GM10248 (cell line): ENCODE measurements around the gene OR6C76.
"Not testable (repeated sequence)": the region's sequence is repeated elsewhere in the genome, so short reads cannot be mapped to it uniquely, and the experiment has no call there.

Source experiments
- CTCF ChIA-PET: fragments of 300-600 bp; sonication (Branson Sonifier 250); formaldehyde crosslinking; extraction: SDS; loops from one replicate; lab custom pipeline; 2021; ENCODE audit warnings: antibody characterized with exemption; lab: Yijun Ruan, JAX
- POLR2A ChIA-PET: fragments of 350-650 bp; sonication (Branson Sonifier 250); formaldehyde crosslinking; extraction: SDS; loops from one replicate; lab custom pipeline; 2020; ENCODE audit warnings: antibody characterized with exemption; lab: Yijun Ruan, JAX
- DNase-seq: peaks from one replicate; pipeline ENCODE4 v3.0.0; 2012; ENCODE audit errors: extremely low spot score
- CTCF ChIP-seq: IDR thresholded peaks from 2 replicates; pipeline ENCODE4 v1.5.1; 2012; ENCODE audit warnings: mild to moderate bottlenecking, low read depth; ENCODE audit errors: extremely low read depth, missing control alignments, control extremely low read depth

OR6C76 gene

DNA sequence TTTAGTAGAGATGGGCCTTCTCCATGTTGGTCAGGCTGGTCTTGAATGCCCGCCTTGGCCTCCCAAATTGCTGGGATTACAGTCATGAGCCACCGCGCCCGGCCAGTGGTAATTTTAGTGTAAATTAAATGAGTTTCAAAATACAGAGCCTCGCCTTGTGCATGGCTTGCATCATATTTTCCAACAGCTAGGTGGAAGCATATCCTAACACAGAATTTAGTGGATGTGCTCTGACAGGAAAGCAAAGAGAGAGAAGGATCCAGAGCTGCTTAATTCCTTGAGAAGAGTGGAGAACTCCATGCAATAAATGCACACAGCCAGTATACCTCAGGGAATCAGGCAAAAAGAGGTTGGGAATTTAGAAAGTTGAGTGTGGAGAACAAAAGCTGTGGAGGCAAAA, 20.3 kb downstream of the OR6C76 start:
- CTCF ChIA-PET, result no interaction called here
- TF ChIP-seq CTCF, result no peak
- POLR2A ChIA-PET, result no interaction called here
- DNase-seq, result no peak

DNA sequence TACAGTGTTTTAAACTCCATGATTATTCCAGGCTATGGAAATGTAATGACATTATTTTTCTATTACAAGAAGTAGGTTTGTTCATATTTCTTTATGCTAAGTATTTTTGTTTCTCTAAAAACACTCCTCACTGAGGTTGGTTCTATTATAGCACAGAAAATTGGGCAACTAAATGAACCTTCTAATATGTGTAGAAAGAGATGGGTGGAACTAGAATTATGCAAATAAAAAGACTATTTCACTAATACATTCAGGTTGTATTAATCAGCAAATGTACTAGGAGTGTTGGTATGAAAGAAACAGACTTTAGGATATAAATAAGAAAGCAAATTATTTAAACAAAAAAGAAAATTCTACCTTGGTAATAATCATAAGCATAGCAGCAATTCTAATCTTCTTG, 22.8 kb downstream of the OR6C76 start:
- no peak for DNase-seq
- no peak for TF ChIP-seq CTCF
- CTCF ChIA-PET, result no interaction called here
- POLR2A ChIA-PET, result no interaction called here

DNA sequence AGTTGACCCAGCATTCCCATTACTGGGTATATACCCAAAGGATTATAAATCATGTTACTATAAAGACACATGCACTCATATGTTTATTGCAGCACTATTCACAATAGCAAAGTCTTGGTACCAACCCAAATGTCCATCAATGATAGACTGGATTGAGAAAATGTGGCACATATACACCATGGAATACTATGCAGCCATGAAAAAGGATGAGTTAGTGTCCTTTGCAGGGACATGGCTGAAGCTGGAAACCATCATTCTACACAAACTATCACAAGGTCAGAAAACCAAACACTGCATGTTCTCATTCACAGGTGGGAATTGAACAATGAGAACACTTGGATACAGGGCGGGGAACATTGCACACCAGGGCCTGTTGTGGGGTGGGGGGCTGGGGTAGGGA, 38.9 kb downstream of the OR6C76 start:
- POLR2A ChIA-PET, CTCF ChIA-PET, DNase-seq: not testable (repeated sequence)

- POLR2A ChIA-PET, result no interaction called here
- DNase-seq, result no peak
- no peak for TF ChIP-seq CTCF
- CTCF ChIA-PET, result interaction anchor here (1.4 kb wide), 1 partner anchor 11 kb away, joined by 3 read pairs; no protein-coding TSS in a partner anchor
Observed at GRCh38 chr12:55467836-55468235, 41.8 kb downstream of the OR6C76 start.

GRCh38 chr12:55469291-55469690, 43.2 kb downstream of the OR6C76 start:
- ChIA-PET CTCF (interaction anchor here (1.0 kb wide), 1 partner anchor 15 kb away, joined by 3 read pairs; no protein-coding TSS in a partner anchor), POLR2A (no interaction called here)
- no peak for TF ChIP-seq CTCF
- DNase-seq, result no peak

DNA sequence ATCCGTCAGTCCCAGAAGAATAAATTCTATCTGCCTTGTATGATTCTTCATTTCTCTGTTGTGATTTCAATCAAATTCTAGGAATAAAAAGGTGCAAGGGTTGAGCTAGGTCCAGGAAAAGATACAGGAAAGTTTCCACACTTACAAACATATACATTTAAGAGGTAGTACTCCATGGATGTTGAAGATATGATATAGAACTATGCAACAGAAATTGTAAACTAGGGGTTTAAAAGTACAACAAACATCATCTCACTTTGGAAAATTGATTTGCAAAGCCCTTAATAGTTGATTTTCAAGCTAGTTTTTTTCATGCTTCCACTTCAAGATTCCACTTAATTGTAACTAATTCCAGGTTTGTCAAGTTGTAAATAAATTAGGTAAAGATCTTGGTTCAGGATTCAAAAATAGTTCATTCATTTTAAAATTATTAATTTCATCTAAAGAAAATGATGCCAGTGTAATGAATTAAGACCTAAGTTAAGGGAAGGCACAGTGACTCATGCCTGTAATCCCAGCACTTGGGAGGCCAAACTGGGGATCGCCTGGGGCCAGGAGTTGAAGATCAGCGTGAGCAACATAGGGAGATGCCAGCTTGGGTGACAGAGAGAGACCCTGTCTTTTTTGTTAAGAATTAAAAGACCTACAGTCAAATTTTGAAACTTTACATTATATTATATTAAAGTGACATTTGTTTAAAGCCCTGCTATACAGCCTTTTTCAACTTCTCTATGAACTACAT, 44.2 kb downstream of the OR6C76 start, which contains the start of gene OR6C70:
OR6C70 (minus strand) TSS at position 51 of the 742 bp plus-strand sequence; CDS start at position 51, 0 bp downstream.
- DNase-seq, result no peak
- no peak for TF ChIP-seq CTCF
- ChIA-PET POLR2A (no interaction called here), CTCF (no interaction called here)

- TF ChIP-seq CTCF, result no peak
- POLR2A ChIA-PET, result no interaction called here
- DNase-seq, result no peak
- CTCF ChIA-PET, result interaction anchor here (1.1 to 1.7 kb wide), 3 partner anchors 12 to 147 kb away, joined by 3 to 5 read pairs (median 3); no protein-coding TSS in a partner anchor
Observed at GRCh38 chr12:55472264-55472663, 46.2 kb downstream of the OR6C76 start.
